Prostate gland (tissue), 2 donors: Measurements from ENCODE around the gene NTNG1.

Experiments used
- CTCF ChIP-seq, 4 experiments: fragments of 200-600 bp in 2 of 4; fragments of 450-650 bp in 2 of 4; sonication (generic) in 2 of 4; IDR thresholded peaks; 1 replicate in 3 of 4; 2 replicates in 1 of 4; pipeline ENCODE4 v1.5.1; 2016 to 2019; ENCODE audit warnings: antibody characterized with exemption in 4 of 4, mild to moderate bottlenecking in 2 of 4, moderate library complexity in 2 of 4
- POLR2A ChIP-seq: fragments of 450-650 bp; IDR thresholded peaks from one replicate; pipeline ENCODE4 v1.6.1; 2016; ENCODE audit warnings: antibody characterized with exemption, mild to moderate bottlenecking
- POLR2AphosphoS5 ChIP-seq: sonication (generic); formaldehyde crosslinking; IDR thresholded peaks from one replicate; pipeline ENCODE4 v1.6.1; 2017; ENCODE audit warnings: antibody characterized with exemption

DNA sequence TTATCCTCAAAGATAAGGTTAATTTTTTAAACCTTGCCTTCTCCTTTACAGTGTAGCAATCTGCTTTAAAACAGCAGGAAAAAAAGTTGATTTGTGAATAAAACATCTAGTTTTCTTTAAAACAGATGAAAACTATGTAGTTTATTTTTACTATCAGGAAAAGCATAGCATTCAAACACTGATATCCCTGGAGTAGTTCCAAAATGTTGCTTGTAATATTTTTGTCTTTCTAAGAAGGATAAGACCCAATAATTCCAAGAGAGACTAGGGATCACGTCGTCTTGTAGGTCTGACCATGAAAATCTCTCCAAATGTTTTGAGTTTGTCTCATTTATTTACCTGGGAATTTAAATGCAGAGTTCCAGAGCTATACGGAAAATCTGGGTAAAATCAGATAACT is 204.0 kb downstream of the NTNG1 start:
- TF ChIP-seq POLR2AphosphoS5 (no peak), CTCF (IDR thresholded peaks at IDR 0.05) (no peak), POLR2A (no peak)
